ENCODE results near the gene TEN1.

GRCh38 chr17:76008208-76008607, 29.2 kb downstream of the TEN1 start:
- TF ChIP-seq POLR2A (IDR thresholded peaks at IDR 0.05; ENCODE audit: low read depth, low read length): no peak
- no peak for TF ChIP-seq POLR2AphosphoS5 (IDR thresholded peaks at IDR 0.05; ENCODE audit: low read depth, low read length)
- TF ChIP-seq TAF1 (IDR thresholded peaks at IDR 0.05; ENCODE audit: borderline replicate concordance, low read depth, low read length): no peak

All from GM12892 (cell line).